Right lobe of liver (tissue), 4 donors: Measurements from ENCODE around the gene MACROD2.

Experiments used
- POLR2A ChIP-seq: fragments of 450-650 bp; IDR thresholded peaks from one replicate; pipeline ENCODE4 v1.6.1; 2017; ENCODE audit warnings: antibody characterized with exemption, mild to moderate bottlenecking
- TF ChIP-seq, protein P1 (sequence below), 4 donors: fragments of 200-600 bp in 3 of 4; fragments of 450-650 bp in 1 of 4; IDR thresholded peaks; one replicate each; pipeline versions ENCODE4 v1.5.1 to v1.8.0; 2016 to 2022; ENCODE audit warnings: antibody characterized with exemption in 4 of 4, mild to moderate bottlenecking in 2 of 4
- donor health status: DM: no; HTN: no; CAD: no.
- donor health status: DM: no; HTN: no; CAD: no.
- donor health status: DM: no; HTN: yes; CAD: no.

DNA sequence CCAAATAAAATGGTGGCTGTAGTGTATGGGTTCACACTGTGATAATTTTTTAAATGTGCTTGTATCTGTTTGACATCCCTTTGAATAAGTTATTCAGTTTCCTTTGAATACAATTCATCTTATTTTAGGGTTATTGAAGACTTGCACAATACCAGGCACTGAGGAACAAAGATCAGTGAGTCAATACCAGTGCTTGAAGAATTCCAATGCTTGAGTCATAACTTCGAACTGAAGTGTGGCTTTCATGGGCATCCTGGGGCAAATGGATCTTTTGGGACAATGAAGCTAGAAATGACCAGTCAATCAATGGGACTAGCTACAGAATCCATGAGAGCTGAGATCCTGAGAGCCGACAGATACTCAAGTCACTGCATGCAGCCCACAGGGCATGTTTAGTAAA is 692.0 kb downstream of the MACROD2 start:
- TF ChIP-seq, protein P1, sequence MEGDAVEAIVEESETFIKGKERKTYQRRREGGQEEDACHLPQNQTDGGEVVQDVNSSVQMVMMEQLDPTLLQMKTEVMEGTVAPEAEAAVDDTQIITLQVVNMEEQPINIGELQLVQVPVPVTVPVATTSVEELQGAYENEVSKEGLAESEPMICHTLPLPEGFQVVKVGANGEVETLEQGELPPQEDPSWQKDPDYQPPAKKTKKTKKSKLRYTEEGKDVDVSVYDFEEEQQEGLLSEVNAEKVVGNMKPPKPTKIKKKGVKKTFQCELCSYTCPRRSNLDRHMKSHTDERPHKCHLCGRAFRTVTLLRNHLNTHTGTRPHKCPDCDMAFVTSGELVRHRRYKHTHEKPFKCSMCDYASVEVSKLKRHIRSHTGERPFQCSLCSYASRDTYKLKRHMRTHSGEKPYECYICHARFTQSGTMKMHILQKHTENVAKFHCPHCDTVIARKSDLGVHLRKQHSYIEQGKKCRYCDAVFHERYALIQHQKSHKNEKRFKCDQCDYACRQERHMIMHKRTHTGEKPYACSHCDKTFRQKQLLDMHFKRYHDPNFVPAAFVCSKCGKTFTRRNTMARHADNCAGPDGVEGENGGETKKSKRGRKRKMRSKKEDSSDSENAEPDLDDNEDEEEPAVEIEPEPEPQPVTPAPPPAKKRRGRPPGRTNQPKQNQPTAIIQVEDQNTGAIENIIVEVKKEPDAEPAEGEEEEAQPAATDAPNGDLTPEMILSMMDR (IDR thresholded peaks at IDR 0.05), result no peak
- no peak for TF ChIP-seq POLR2A
